IPS-18c (cell line): ENCODE measurements around the gene B4GALT3.
A peak's percentile ranks its signal among the peaks of the same experiment; 100 is the strongest.
"Not testable (repeated sequence)": the region's sequence is repeated elsewhere in the genome, so short reads cannot be mapped to it uniquely, and the experiment has no call there.

ENCODE experiments used
- H3K4me3 ChIP-seq: 2 replicates; pipeline ENCODE4 v1.7.0; 2013; ENCODE audit warnings: low read depth, mild to moderate bottlenecking, low read length, moderate library complexity; ENCODE audit not compliant: insufficient read depth
- H3K9me3 ChIP-seq: one replicate; pipeline ENCODE4 v1.6.1; 2013; ENCODE audit warnings: mild to moderate bottlenecking, low read length, moderate library complexity; ENCODE audit not compliant: control insufficient read depth, insufficient read depth

Gene B4GALT3

GRCh38 chr1:161177112-161177935 lies at the start of gene B4GALT3:
Gene B4GALT3 (minus strand): TSS chr1:161177507. CDS start chr1:161176060, 1,447 bp downstream.
- H3K9me3 ChIP-seq: no peaks in the 10 kb centered on the region
- H3K4me3 ChIP-seq: peak within 1 kb of the TSS; percentile 90

GRCh38 chr1:161226759-161227158 lies 49.5 kb upstream of the B4GALT3 start:
- Histone ChIP-seq H3K4me3 (peak overlapping the region; percentile 83; the same call in 1 of the 2 replicates), H3K9me3 (no peaks in the 10 kb centered on the region)

GRCh38 chr1:161226320-161226711 lies 49.0 kb upstream of the B4GALT3 start:
- Histone ChIP-seq H3K9me3 (no peaks in the 10 kb centered on the region), H3K4me3 (peak overlapping the region; percentile 83)

- no peaks in the 10 kb centered on the region for H3K9me3 ChIP-seq
Observed at GRCh38 chr1:161225534-161226319, 48.4 kb upstream of the B4GALT3 start, which contains the start of gene TOMM40L. Gene TOMM40L (plus strand): TSS chr1:161226060. CDS start chr1:161226490, 430 bp downstream.

GRCh38 chr1:161225178-161225533 lies 47.8 kb upstream of the B4GALT3 start:
- Histone ChIP-seq H3K9me3 (no peaks in the 10 kb centered on the region), H3K4me3 (no peak overlapping the region)

More at GRCh38 chr1:161225534-161226319, 48.4 kb upstream of the B4GALT3 start, which contains the start of gene TOMM40L:
- H3K4me3 ChIP-seq: peak within 1 kb of the TSS; percentile 83

GRCh38 chr1:161224695-161225087 lies 47.4 kb upstream of the B4GALT3 start:
- not testable (repeated sequence) for H3K9me3 ChIP-seq, H3K4me3 ChIP-seq

GRCh38 chr1:161223805-161224694 lies 46.7 kb upstream of the B4GALT3 start:
- H3K9me3 ChIP-seq: no peaks in the 10 kb centered on the region
- H3K4me3 ChIP-seq: no peak overlapping the region

- Histone ChIP-seq H3K4me3 (no peak overlapping the region), H3K9me3 (no peaks in the 10 kb centered on the region)
Observed at GRCh38 chr1:161222175-161223019, 45.1 kb upstream of the B4GALT3 start.

- Histone ChIP-seq H3K4me3 (no peak overlapping the region), H3K9me3 (no peaks in the 10 kb centered on the region)
Observed at GRCh38 chr1:161220002-161220401, 42.7 kb upstream of the B4GALT3 start.

GRCh38 chr1:161219078-161219892 lies 42.0 kb upstream of the B4GALT3 start:
- Histone ChIP-seq H3K4me3 (no peak overlapping the region), H3K9me3 (no peaks in the 10 kb centered on the region)

- H3K9me3 ChIP-seq: no peaks in the 10 kb centered on the region
- H3K4me3 ChIP-seq: no peak overlapping the region
Observed at GRCh38 chr1:161218301-161219077, 41.2 kb upstream of the B4GALT3 start.

- no peak overlapping the region; the same call in 1 of the 2 replicates for H3K4me3 ChIP-seq
Observed at GRCh38 chr1:161217831-161218230, 40.5 kb upstream of the B4GALT3 start.

GRCh38 chr1:161216945-161217712 lies 39.8 kb upstream of the B4GALT3 start:
- H3K4me3 ChIP-seq: no peak overlapping the region
- no peaks in the 10 kb centered on the region for H3K9me3 ChIP-seq

More at GRCh38 chr1:161217831-161218230, 40.5 kb upstream of the B4GALT3 start:
- H3K9me3 ChIP-seq: no peaks in the 10 kb centered on the region

GRCh38 chr1:161215076-161215475 lies 37.8 kb upstream of the B4GALT3 start, which contains the start of gene FCER1G:
Gene FCER1G (plus strand): TSS chr1:161215295. CDS start chr1:161215322, 27 bp downstream.
- H3K9me3 ChIP-seq: peaks cover 2% of the 10 kb centered on the region
- no peak within 1 kb of the TSS for H3K4me3 ChIP-seq
